SK-N-SH (cell line): ENCODE results near the gene UPP1. TPM values are rescaled to one million over a fixed set of nuclear protein-coding genes. Genes with fewer than 3 reads are reported as not detected.

ENCODE experiments used
- CTCF ChIA-PET: fragments of 300-600, 350-600 bp; formaldehyde crosslinking; extraction: SDS; loops from one replicate; lab custom pipeline; 2021; lab: Yijun Ruan, JAX
- POLR2A ChIA-PET: fragments of 350-600 bp; sonication (Branson Sonifier 250); formaldehyde crosslinking; extraction: SDS; loops from one replicate; lab custom pipeline; 2020; ENCODE audit warnings: antibody characterized with exemption, inconsistent platforms; lab: Yijun Ruan, JAX
- DNase-seq: peaks from one replicate; pipeline ENCODE4 v3.0.0; 2012
- H2AFZ ChIP-seq: fragments of 200-600 bp; sonication (generic); 2 replicates; pipeline ENCODE4 v1.8.1; 2016; ENCODE audit warnings: antibody characterized with exemption, mild to moderate bottlenecking, low read depth
- H3F3A ChIP-seq: fragments of 200-600 bp; sonication (generic); replicated peaks from 2 replicates; pipeline ENCODE3; 2016; ENCODE audit warnings: antibody characterized with exemption, mild to moderate bottlenecking; ENCODE audit not compliant: insufficient read depth
- H3K27ac ChIP-seq, 2 experiments: fragments of 200-500 bp in 1 of 2; fragments of 200-600 bp in 1 of 2; sonication (Bioruptor generic) in 1 of 2; sonication (generic), shearing (Covaris generic) in 1 of 2; 2 replicates each; pipeline versions ENCODE4 v1.5.1 to v1.6.1; 2014 to 2016; ENCODE audit warnings: low read depth in 2 of 2, inconsistent platforms in 1 of 2, low read length in 1 of 2, mild to moderate bottlenecking in 1 of 2, mixed read lengths in 1 of 2
- H3K27me3 ChIP-seq: fragments of 200-600 bp; sonication (generic), shearing (Covaris generic); 2 replicates; pipeline ENCODE4 v1.6.1; 2016; ENCODE audit warnings: mixed run types; ENCODE audit not compliant: insufficient read depth
- H3K36me3 ChIP-seq, 2 experiments: fragments of 200-500 bp in 1 of 2; fragments of 200-600 bp in 1 of 2; sonication (Bioruptor generic) in 1 of 2; sonication (generic) in 1 of 2; replicated peaks in 1 of 2; 2 replicates each; pipeline versions ENCODE3 to v1.5.1; 2014 to 2016; ENCODE audit warnings: low read length in 1 of 2, mild to moderate bottlenecking in 1 of 2; ENCODE audit not compliant: insufficient read depth in 2 of 2, control insufficient read depth in 1 of 2
- H3K4me1 ChIP-seq, 2 experiments: fragments of 200-500 bp in 1 of 2; fragments of 200-600 bp in 1 of 2; sonication (Bioruptor generic) in 1 of 2; sonication (generic), shearing (Covaris generic) in 1 of 2; 2 replicates each; pipeline versions ENCODE4 v1.5.1 to v1.6.1; 2014 to 2016; ENCODE audit warnings: low read depth in 1 of 2, low read length in 1 of 2, mixed run types in 1 of 2; ENCODE audit not compliant: insufficient read depth in 2 of 2, control insufficient read depth in 1 of 2
- H3K4me2 ChIP-seq: fragments of 200-600 bp; sonication (generic), shearing (Covaris generic); 2 replicates; pipeline ENCODE4 v1.6.1; 2017; ENCODE audit warnings: mixed run types
- H3K4me3 ChIP-seq, 2 experiments: fragments of 200-500 bp in 1 of 2; fragments of 200-600 bp in 1 of 2; sonication (Bioruptor generic) in 1 of 2; sonication (generic), shearing (Covaris generic) in 1 of 2; 2 replicates each; pipeline versions ENCODE4 v1.5.1 to v1.8.1; 2014 to 2016; ENCODE audit warnings: low read depth in 2 of 2, inconsistent platforms in 1 of 2, low read length in 1 of 2, mild to moderate bottlenecking in 1 of 2, mixed read lengths in 1 of 2, moderate library complexity in 1 of 2
- H3K79me2 ChIP-seq: fragments of 200-600 bp; sonication (generic); 2 replicates; pipeline ENCODE4 v1.8.1; 2017; ENCODE audit warnings: mild to moderate bottlenecking; ENCODE audit not compliant: insufficient read depth
- H3K9ac ChIP-seq: fragments of 200-600 bp; sonication (generic); 2 replicates; pipeline ENCODE4 v1.6.1; 2017; ENCODE audit warnings: mixed run types
- H3K9me2 ChIP-seq: fragments of 200-600 bp; sonication (generic); 2 replicates; pipeline ENCODE4 v1.6.1; 2017; ENCODE audit warnings: mixed run types
- H3K9me3 ChIP-seq: fragments of 200-600 bp; sonication (generic); 2 replicates; pipeline ENCODE4 v1.6.1; 2017; ENCODE audit warnings: mixed run types, mild to moderate bottlenecking, moderate library complexity
- H4K20me1 ChIP-seq: fragments of 200-600 bp; sonication (generic); 2 replicates; pipeline ENCODE4 v1.6.1; 2017; ENCODE audit warnings: mild to moderate bottlenecking, mixed run types; ENCODE audit not compliant: insufficient read depth
- ELF1 ChIP-seq: IDR thresholded peaks from 2 replicates; pipeline ENCODE4 v1.4.0; 2012
- EP300 ChIP-seq, 2 experiments: IDR thresholded peaks; 2 replicates each; pipeline versions ENCODE4 v1.4.0 to v1.6.1; 2012; ENCODE audit warnings: borderline replicate concordance in 1 of 2, low read depth in 1 of 2, low read length in 1 of 2
- EZH2phosphoT487 ChIP-seq: fragments of 200-600 bp; sonication (generic); IDR thresholded peaks from 2 replicates; pipeline ENCODE4 v1.6.1; 2017; ENCODE audit warnings: low read depth, mixed run types, mild to moderate bottlenecking, antibody characterized with exemption, moderate library complexity, borderline replicate concordance
- FOSL2 ChIP-seq: IDR thresholded peaks from 2 replicates; pipeline ENCODE4 v1.4.0; 2012; ENCODE audit warnings: low read depth, mild to moderate bottlenecking, moderate library complexity, borderline replicate concordance
- FOXJ3 ChIP-seq: sonication (generic); formaldehyde crosslinking; IDR thresholded peaks from 2 replicates; pipeline ENCODE4 v1.5.1; 2020; ENCODE audit warnings: mild to moderate bottlenecking, missing genetic modification reagents
- GATA2 ChIP-seq: sonication (generic); formaldehyde crosslinking; IDR thresholded peaks from 2 replicates; pipeline ENCODE4 v1.5.0; 2020; ENCODE audit warnings: mild to moderate bottlenecking, missing genetic modification reagents
- IRF3 ChIP-seq: fragments of 150-350 bp; IDR thresholded peaks from 2 replicates; pipeline ENCODE4 v1.6.1; 2016; ENCODE audit warnings: mild to moderate bottlenecking, low read depth, low read length
- JUND ChIP-seq: IDR thresholded peaks from 2 replicates; pipeline ENCODE4 v1.4.0; 2012
- MAX ChIP-seq: IDR thresholded peaks from 2 replicates; pipeline ENCODE4 v1.4.0; 2012; ENCODE audit warnings: low read depth
- MXI1 ChIP-seq: IDR thresholded peaks from 2 replicates; pipeline ENCODE4 v1.6.1; 2012; ENCODE audit warnings: mild to moderate bottlenecking, low read depth, low read length, improper control_type of control experiment
- POLR2AphosphoS5 ChIP-seq: IDR thresholded peaks from 2 replicates; pipeline ENCODE4 v1.6.1; 2012; ENCODE audit warnings: low read depth, low read length
- RAD21 ChIP-seq: IDR thresholded peaks from 2 replicates; pipeline ENCODE4 v1.6.1; 2012; ENCODE audit warnings: mild to moderate bottlenecking, low read length
- RCOR1 ChIP-seq: fragments of 150-350 bp; IDR thresholded peaks from 2 replicates; pipeline ENCODE4 v1.6.1; 2017; ENCODE audit warnings: antibody characterized with exemption, low read length
- RFX5 ChIP-seq: IDR thresholded peaks from 2 replicates; pipeline ENCODE4 v1.6.1; 2012; ENCODE audit warnings: mild to moderate bottlenecking, improper control_type of control experiment, low read length
- SMC3 ChIP-seq: IDR thresholded peaks from 2 replicates; pipeline ENCODE4 v1.6.1; 2012; ENCODE audit warnings: low read depth, low read length, improper control_type of control experiment
- TAF1 ChIP-seq: IDR thresholded peaks from 2 replicates; pipeline ENCODE4 v1.6.1; 2012; ENCODE audit warnings: low read depth, mild to moderate bottlenecking, low read length, moderate library complexity, borderline replicate concordance
- TCF12 ChIP-seq: IDR thresholded peaks from 2 replicates; pipeline ENCODE4 v1.4.0; 2012
- USF2 ChIP-seq: fragments of 150-350 bp; IDR thresholded peaks from 2 replicates; pipeline ENCODE4 v1.6.1; 2017; ENCODE audit warnings: antibody characterized with exemption, low read length, low read depth, borderline replicate concordance
- YY1 ChIP-seq: IDR thresholded peaks from 2 replicates; pipeline ENCODE4 v1.4.0; 2012; ENCODE audit warnings: low read depth, mild to moderate bottlenecking
- whole genome bisulfite sequencing: methylation state at CpG from one replicate; pipeline ENCODE4 v1.1.6; 2017; ENCODE audit warnings: low lambda C conversion rate; 5-methylcytosine and 5-hydroxymethylcytosine counted together
- polyA plus RNA-seq, 3 experiments: library from polyadenylated mRNA; depleted of rRNA; stranded (reverse); fragments of >200 nt; gene quantifications; 2 replicates each; pipeline ENCODE4 v1.2.3, GENCODE V29; 2012
- TF ChIP-seq, protein P1 (sequence below): IDR thresholded peaks from 2 replicates; pipeline ENCODE4 v1.6.1; 2012; ENCODE audit warnings: mild to moderate bottlenecking, low read depth, low read length, moderate library complexity

Gene UPP1
- polyA plus RNA-seq, 1 of the 3 experiments (the other 2 are of a cell fraction), result 56.9 TPM

DNA sequence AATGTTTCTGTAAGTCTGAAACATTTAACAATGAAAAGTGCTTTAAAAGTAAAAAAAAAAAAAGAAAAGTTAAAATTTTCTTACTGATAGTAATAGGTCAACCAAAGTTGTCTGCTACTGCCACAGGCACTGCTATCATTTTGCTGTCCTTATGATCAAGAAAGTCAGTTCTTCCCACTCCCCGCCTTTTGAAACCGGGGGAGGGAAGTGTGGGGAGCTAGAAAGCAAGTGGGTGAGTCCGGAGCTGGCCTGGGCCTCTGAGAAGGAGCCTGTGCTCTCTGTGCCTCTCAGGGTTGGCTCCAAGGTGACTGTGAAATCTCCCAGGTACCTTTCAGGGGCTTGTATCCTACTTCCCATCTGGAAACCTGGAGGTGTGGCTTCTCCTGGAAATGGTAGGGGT is 46.4 kb upstream of the UPP1 start (continued):
- TF ChIP-seq, protein P1, sequence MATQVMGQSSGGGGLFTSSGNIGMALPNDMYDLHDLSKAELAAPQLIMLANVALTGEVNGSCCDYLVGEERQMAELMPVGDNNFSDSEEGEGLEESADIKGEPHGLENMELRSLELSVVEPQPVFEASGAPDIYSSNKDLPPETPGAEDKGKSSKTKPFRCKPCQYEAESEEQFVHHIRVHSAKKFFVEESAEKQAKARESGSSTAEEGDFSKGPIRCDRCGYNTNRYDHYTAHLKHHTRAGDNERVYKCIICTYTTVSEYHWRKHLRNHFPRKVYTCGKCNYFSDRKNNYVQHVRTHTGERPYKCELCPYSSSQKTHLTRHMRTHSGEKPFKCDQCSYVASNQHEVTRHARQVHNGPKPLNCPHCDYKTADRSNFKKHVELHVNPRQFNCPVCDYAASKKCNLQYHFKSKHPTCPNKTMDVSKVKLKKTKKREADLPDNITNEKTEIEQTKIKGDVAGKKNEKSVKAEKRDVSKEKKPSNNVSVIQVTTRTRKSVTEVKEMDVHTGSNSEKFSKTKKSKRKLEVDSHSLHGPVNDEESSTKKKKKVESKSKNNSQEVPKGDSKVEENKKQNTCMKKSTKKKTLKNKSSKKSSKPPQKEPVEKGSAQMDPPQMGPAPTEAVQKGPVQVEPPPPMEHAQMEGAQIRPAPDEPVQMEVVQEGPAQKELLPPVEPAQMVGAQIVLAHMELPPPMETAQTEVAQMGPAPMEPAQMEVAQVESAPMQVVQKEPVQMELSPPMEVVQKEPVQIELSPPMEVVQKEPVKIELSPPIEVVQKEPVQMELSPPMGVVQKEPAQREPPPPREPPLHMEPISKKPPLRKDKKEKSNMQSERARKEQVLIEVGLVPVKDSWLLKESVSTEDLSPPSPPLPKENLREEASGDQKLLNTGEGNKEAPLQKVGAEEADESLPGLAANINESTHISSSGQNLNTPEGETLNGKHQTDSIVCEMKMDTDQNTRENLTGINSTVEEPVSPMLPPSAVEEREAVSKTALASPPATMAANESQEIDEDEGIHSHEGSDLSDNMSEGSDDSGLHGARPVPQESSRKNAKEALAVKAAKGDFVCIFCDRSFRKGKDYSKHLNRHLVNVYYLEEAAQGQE, result no peak
- no peak for TF ChIP-seq FOSL2
- TF ChIP-seq, all 33 proteins: peak for 0

GRCh38 chr7:48045195-48045765 is 43.8 kb upstream of the UPP1 start:
- CTCF ChIA-PET, result interaction anchor here (1.1 to 1.4 kb wide), 2 partner anchors 8 to 65 kb away, joined by 3 read pairs; no protein-coding TSS in a partner anchor
- WGBS, result 76% methylated on average over 9 of the region's 9 CpGs

More at GRCh38 chr7:48045195-48045765, 43.8 kb upstream of the UPP1 start:
- Histone ChIP-seq H4K20me1 (no peaks in the 10 kb centered on the region), H3K9me2 (no peaks in the 10 kb centered on the region), H3K9ac (no peak overlapping the region), H3K4me2 (no peak overlapping the region), H3K79me2 (no peaks in the 10 kb centered on the region), H2AFZ (no peak overlapping the region), H3K36me3 (no peaks in the 10 kb centered on the region), H3F3A (peaks cover 20% of the 10 kb centered on the region), H3K4me3 (no peak overlapping the region), H3K27me3 (no peaks in the 10 kb centered on the region), H3K9me3 (no peaks in the 10 kb centered on the region), H3K4me1 (peaks cover 2 to 25% of the 10 kb centered on the region in 2 experiments; a peak in 3 of 4 replicates), H3K27ac (no peak overlapping the region)
- POLR2A ChIA-PET, result no interaction called here
- no peak for DNase-seq
- TF ChIP-seq RFX5 (no peak), FOSL2 (no peak), JUND (no peak), TCF12 (no peak), EZH2phosphoT487 (no peak), USF2 (no peak), IRF3 (no peak), TAF1 (no peak), YY1 (no peak), POLR2AphosphoS5 (no peak), SMC3 (no peak), MAX (no peak), RCOR1 (no peak), MXI1 (no peak), FOXJ3 (CRISPR knock-in tag) (no peak), RAD21 (no peak), GATA2 (CRISPR knock-in tag) (no peak), EP300 (IDR thresholded peaks at IDR 0.05; ENCODE audit: borderline replicate concordance in 1 of 2, low read depth in 1 of 2, low read length in 1 of 2) (no peak), ELF1 (no peak)
